HG03025 (cell line): ENCODE data around the gene AKIRIN2.
"Not testable (repeated sequence)": the region's sequence is repeated elsewhere in the genome, so short reads cannot be mapped to it uniquely, and the experiment has no call there.

ENCODE experiments used
- ATAC-seq: cut with Tn5 transposase; IDR thresholded peaks from one replicate; pipeline ENCODE4 v1.9.1; 2021; ENCODE audit warnings: mild to moderate bottlenecking, moderate library complexity; ENCODE audit not compliant: unreplicated experiment, low FRiP score

The AKIRIN2 gene

GRCh38 chr6:87721311-87721710 lies 19.3 kb upstream of the AKIRIN2 start:
- ATAC-seq, result no peak

GRCh38 chr6:87718662-87719433 lies 16.8 kb upstream of the AKIRIN2 start:
- ATAC-seq, result no peak

GRCh38 chr6:87716928-87717614 lies 15.0 kb upstream of the AKIRIN2 start:
- no peak for ATAC-seq

- no peak for ATAC-seq
Measured at GRCh38 chr6:87714093-87714842, 12.2 kb upstream of the AKIRIN2 start.

GRCh38 chr6:87712713-87713112 lies 10.7 kb upstream of the AKIRIN2 start:
- not testable (repeated sequence) for ATAC-seq

- ATAC-seq, result no peak
Measured at GRCh38 chr6:87710090-87710489, 8.1 kb upstream of the AKIRIN2 start.

- not testable (repeated sequence) for ATAC-seq
Measured at GRCh38 chr6:87708581-87709427, 6.8 kb upstream of the AKIRIN2 start.

- ATAC-seq, result no peak
Measured at GRCh38 chr6:87706187-87706966, 4.3 kb upstream of the AKIRIN2 start.

GRCh38 chr6:87705070-87705691 lies 3.1 kb upstream of the AKIRIN2 start:
- ATAC-seq, result no peak

- ATAC-seq, result not testable (repeated sequence)
Measured at GRCh38 chr6:87703039-87703438, 1.0 kb upstream of the AKIRIN2 start.

- peak; percentile 6 for ATAC-seq
Measured at GRCh38 chr6:87702589-87702945, 534 bp upstream of the AKIRIN2 start.

- peak; percentile 4 for ATAC-seq
Measured at GRCh38 chr6:87701344-87701675, 723 bp downstream of the AKIRIN2 start.

GRCh38 chr6:87700397-87701343 lies 1.4 kb downstream of the AKIRIN2 start:
- ATAC-seq, result no peak

- ATAC-seq, result no peak
Measured at GRCh38 chr6:87699576-87699975, 2.5 kb downstream of the AKIRIN2 start.

- no peak for ATAC-seq
Measured at GRCh38 chr6:87698547-87699006, 3.5 kb downstream of the AKIRIN2 start.

- no peak for ATAC-seq
Measured at GRCh38 chr6:87697581-87698546, 4.2 kb downstream of the AKIRIN2 start.

GRCh38 chr6:87696817-87697216 lies 5.2 kb downstream of the AKIRIN2 start:
- ATAC-seq, result not testable (repeated sequence)
